GM21717 (cell line): ENCODE measurements around the gene FGGY.
"Not testable (repeated sequence)": the region's sequence is repeated elsewhere in the genome, so short reads cannot be mapped to it uniquely, and the experiment has no call there.

Experiments
- ATAC-seq: cut with Tn5 transposase; IDR thresholded peaks from one replicate; pipeline ENCODE4 v1.9.1; 2021; ENCODE audit warnings: mild to moderate bottlenecking, moderate library complexity; ENCODE audit not compliant: unreplicated experiment

The FGGY gene

GRCh38 chr1:59689730-59690129 lies 392.8 kb downstream of the FGGY start:
- ATAC-seq = no peak

GRCh38 chr1:59690171-59690930 lies 393.5 kb downstream of the FGGY start:
- no peak for ATAC-seq

GRCh38 chr1:59691261-59691660 lies 394.4 kb downstream of the FGGY start:
- no peak for ATAC-seq

- no peak for ATAC-seq
These were observed 395.7 kb downstream of the FGGY start for GRCh38 chr1:59692591-59692990.

GRCh38 chr1:59693406-59693805 lies 396.5 kb downstream of the FGGY start:
- no peak for ATAC-seq

- ATAC-seq = no peak
These were observed 398.4 kb downstream of the FGGY start for GRCh38 chr1:59695252-59695651.

- peak; percentile 47 for ATAC-seq
These were observed 399.7 kb downstream of the FGGY start for GRCh38 chr1:59696421-59697115.

- ATAC-seq = peak; percentile 49
These were observed 400.4 kb downstream of the FGGY start for GRCh38 chr1:59697150-59697800.

- ATAC-seq = no peak
These were observed 401.5 kb downstream of the FGGY start for GRCh38 chr1:59698386-59698785.

- no peak for ATAC-seq
These were observed 402.4 kb downstream of the FGGY start for GRCh38 chr1:59699227-59699847.

- ATAC-seq = no peak
These were observed 404.5 kb downstream of the FGGY start for GRCh38 chr1:59701376-59701775.

GRCh38 chr1:59703226-59703917 lies 406.5 kb downstream of the FGGY start:
- ATAC-seq = no peak

GRCh38 chr1:59703918-59704378 lies 407.1 kb downstream of the FGGY start:
- no peak for ATAC-seq

- no peak for ATAC-seq
These were observed 407.8 kb downstream of the FGGY start for GRCh38 chr1:59704716-59705115.

- no peak for ATAC-seq
These were observed 408.8 kb downstream of the FGGY start for GRCh38 chr1:59705466-59706302.

- no peak for ATAC-seq
These were observed 409.4 kb downstream of the FGGY start for GRCh38 chr1:59706303-59706599.

- no peak for ATAC-seq
These were observed 410.4 kb downstream of the FGGY start for GRCh38 chr1:59707178-59707791.

GRCh38 chr1:59709333-59709732 lies 412.4 kb downstream of the FGGY start:
- no peak for ATAC-seq

GRCh38 chr1:59710920-59711319 lies 414.0 kb downstream of the FGGY start:
- ATAC-seq = not testable (repeated sequence)

GRCh38 chr1:59714219-59714618 lies 417.3 kb downstream of the FGGY start:
- no peak for ATAC-seq
